MV-4-11 (cell line): ENCODE measurements around the gene APOA4.
"Not testable (repeated sequence)": the region's sequence is repeated elsewhere in the genome, so short reads cannot be mapped to it uniquely, and the experiment has no call there.

Source experiments
- DNase-seq: peaks from one replicate; lab custom pipeline; 2025; lab: John Stamatoyannopoulos, UW

Gene APOA4

GRCh38 chr11:116801662-116802061, 21.4 kb downstream of the APOA4 start:
- DNase-seq: not testable (repeated sequence)

- DNase-seq: no peak
These were observed 22.5 kb downstream of the APOA4 start for GRCh38 chr11:116800610-116801009.

- DNase-seq: no peak
These were observed 24.7 kb downstream of the APOA4 start for GRCh38 chr11:116798368-116798767.

- DNase-seq: no peak
These were observed 25.3 kb downstream of the APOA4 start for GRCh38 chr11:116797816-116798215.

GRCh38 chr11:116796548-116796947, 26.6 kb downstream of the APOA4 start:
- DNase-seq: no peak

DNA sequence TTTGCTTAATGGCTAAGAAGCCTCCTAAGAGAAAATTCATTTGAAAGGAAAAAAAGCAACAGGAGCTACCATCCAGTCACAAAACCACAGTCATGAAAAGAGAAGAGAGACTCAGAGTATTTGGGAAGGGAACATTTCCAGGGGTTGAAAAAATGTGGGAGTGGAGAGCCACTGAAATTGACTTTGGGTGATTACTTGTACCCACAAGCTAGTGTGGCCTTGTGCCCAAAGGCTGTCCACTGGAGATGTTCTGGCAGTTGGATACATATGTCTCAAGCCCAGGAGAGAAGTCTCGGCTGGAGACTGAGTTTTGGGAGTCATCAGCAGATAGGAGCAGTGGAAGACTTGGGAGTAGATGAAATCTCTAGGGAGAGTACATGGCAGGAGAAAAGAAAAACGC, 28.3 kb downstream of the APOA4 start:
- no peak for DNase-seq

DNA sequence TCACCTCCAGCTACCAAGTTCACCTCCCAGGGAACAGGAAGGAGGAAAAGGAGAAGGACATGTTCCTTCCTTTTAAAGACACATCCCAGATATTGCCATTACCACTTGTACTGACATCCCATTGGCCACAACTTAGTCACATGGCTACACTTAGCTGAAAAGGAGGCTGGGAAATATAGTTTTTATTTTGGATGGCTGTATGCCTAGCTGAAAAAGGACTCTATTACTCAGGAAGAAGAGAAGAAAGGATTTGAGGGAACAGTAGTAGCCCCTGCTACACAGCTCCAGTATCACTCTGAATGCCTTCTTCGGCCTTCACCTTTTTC, 29.4 kb downstream of the APOA4 start:
- peak; percentile 44 for DNase-seq

- DNase-seq: peak; percentile 38
These were observed 30.0 kb downstream of the APOA4 start for GRCh38 chr11:116792869-116793771.

GRCh38 chr11:116792144-116792868, 30.8 kb downstream of the APOA4 start:
- no peak for DNase-seq

GRCh38 chr11:116791813-116792143, 31.3 kb downstream of the APOA4 start, which contains the start of gene APOA5:
APOA5 (minus strand) TSS chr11:116791879; CDS start chr11:116791860, 19 bp downstream.
- no peak for DNase-seq

- DNase-seq: peak; percentile 26
These were observed 31.9 kb downstream of the APOA4 start for GRCh38 chr11:116791002-116791812.

DNA sequence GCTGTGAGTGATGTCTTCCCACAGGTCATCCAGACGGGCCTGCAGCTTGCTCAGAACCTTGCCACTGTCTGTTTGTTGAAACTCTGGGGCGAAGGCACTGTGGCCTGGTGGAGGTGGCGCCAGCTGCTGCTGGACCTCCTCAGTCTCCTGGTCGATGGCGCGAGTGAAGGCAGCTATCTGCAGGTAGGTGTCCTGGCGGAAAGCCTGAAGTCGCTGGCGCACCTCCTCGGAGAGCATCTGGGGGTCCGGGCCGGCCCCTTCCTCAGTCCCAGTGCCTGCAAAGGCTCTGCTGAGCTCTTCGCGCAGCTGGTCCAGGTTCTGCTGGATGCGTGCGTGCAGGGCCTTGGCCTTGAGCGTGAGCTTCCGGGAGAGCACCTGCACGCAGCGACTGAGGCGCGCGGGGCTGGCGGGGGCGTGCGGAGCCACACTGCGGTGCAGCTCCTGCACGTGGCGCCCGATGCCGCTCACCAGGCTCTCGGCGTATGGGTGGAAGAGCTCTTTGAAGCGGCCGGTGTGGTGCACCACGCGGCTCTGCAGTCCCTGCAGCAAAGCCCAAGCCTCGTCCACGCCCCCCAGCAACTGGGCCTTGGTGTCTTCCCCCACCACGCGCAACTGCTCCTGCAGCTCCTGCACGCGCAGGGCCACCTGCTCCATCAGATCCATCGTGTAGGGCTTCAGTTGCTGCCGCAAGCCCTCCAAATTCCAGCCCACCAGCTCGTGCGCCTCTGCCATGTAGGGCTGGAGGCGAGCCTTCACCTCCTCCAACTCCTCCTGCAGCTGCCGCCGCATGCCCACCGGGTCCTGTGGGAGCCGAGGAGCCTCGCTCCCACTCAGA, 32.7 kb downstream of the APOA4 start:
- DNase-seq: no peak

DNA sequence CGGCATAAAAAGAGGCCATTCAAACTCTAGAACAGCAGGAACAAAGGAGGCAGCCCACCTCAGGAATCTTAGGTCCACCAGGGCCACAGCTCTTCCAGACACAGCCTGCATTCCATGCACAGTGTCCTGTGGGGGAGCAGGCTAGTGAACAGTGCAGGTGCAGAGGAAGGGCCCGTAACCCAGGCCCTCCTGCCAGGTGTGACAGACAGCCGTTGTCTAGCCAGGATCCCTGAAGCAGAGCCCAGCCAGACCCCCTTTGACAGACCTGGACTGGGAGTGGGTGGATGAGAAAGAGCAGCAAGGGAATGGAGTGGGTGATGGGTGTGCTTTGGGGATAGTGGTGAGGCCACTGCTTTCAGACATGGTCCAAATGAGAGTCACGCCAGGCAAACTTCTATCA, 34.1 kb downstream of the APOA4 start:
- DNase-seq: no peak

DNA sequence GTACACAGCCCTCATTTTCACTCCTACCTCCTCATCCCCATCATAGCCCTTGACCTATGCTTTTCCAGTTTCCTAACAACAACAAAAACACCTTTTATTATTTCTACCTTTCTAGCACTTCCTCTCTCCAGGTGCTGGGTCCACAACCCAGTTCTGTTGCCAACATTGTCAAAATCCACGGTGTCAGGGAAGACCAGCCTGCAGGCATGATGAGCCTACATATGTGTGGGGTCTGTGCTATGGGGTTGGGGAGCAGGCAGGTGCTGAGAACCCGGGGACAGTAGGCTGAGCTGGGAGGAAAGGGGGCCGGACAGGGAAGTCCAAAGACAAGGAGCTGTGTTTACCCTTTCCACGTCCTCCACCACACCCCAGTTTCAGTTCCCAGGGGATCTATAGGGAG, 34.6 kb downstream of the APOA4 start:
- no peak for DNase-seq

DNA sequence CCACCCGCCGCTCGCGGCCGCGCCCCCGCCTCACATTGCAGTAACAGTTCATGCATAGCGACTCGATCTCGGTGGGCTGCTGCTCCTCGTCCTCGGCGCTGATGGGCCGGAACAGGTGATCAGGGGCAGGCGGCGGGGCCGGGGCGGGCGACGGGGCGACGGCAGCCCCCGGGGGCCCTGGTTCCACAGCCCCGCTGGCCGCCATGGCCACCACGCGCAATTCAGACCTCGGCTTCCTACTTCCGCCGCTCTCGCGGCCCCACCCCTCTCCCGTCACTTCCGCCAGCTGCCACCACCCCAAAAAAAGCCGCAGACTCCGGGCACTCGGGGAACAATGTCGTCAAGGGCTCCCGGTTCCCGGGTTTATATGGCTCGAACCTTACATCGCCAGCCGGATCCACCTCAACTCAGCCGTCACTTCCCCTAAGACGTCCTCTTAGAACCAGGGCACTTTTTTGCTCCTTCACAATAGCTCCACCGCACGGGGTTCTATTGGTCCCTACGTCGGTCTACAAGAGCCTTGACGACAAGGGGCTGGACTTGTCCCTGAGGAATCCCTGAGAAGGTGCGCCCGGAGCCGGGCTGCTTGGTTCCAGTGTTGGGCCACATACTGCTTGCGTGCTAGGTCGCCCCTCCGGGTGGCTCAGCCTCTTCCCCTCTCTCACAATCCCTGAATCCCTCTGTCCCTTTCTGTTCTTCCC, 35.2 kb downstream of the APOA4 start, which contains the start of gene ZPR1:
Gene ZPR1 (minus strand): TSS at position 238 of the 701 bp plus-strand sequence. CDS start 33 bp downstream, at position 205.
- peak; percentile 63 for DNase-seq

- no peak for DNase-seq
These were observed 35.7 kb downstream of the APOA4 start for GRCh38 chr11:116787436-116787785.

GRCh38 chr11:116786966-116787365, 36.1 kb downstream of the APOA4 start:
- no peak for DNase-seq

GRCh38 chr11:116786326-116786725, 36.8 kb downstream of the APOA4 start:
- no peak for DNase-seq

DNA sequence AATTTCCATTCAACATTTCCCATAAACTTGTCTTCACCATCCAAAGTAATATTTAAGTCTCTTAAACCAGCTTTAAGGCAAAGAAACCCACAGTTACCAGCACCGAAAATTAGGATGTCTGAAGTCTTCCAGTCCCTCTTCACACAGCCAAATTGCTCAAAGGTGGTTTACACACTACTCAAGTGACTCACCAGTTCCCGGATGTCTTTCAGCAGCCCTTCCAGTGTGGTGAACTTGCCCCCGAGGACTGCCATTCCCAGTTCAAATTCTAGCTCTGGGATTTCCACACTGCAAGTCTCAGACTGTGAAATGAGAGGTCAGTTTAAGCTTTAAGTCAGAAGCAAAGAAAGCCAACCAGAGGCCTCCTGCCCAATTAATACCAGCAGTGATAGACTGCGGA, 40.4 kb downstream of the APOA4 start:
- DNase-seq: no peak

DNA sequence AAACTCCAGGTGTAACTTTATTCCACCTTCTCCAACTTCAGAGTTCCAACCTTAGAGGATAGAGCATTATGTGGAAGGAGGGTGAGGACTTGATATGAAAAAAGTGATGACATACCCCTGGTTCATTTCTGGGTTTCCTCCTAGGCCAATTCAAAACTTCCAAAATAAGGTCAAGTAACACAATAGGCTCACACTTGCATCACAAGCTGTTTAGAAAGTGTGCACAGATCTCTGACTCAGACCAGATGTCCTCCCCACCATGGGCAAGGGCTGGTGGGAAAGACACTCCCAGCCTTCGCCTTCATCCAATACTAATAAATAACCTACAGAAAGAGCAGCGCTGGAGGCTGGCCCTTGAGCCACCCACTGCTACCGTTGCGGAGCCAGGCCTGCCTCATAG, 44.5 kb downstream of the APOA4 start:
- DNase-seq: peak; percentile 39

DNA sequence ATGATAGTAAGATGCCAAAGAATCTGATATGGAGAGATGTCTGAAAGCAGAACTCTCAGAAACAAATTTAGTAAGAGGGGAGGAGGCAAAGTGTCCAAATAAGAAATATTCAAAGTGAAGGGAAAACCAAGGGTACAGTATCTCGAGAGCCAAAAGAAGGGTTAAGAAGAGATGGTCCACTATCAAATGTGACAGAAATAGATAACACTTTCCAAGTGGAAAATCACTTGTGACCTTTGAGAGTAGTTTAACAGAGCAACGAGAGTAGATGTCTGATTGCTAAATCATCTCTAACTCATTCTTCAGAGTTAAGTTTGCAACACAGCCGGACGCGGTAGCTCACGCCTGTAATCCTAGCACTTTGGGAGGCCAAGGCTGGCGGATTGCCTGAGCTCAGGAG, 46.0 kb downstream of the APOA4 start:
- DNase-seq: peak; percentile 43
